ENCODE results near the gene ATG9B.
"Not testable (repeated sequence)": the region's sequence is repeated elsewhere in the genome, so short reads cannot be mapped to it uniquely, and the experiment has no call there.

ATG9B gene

DNA sequence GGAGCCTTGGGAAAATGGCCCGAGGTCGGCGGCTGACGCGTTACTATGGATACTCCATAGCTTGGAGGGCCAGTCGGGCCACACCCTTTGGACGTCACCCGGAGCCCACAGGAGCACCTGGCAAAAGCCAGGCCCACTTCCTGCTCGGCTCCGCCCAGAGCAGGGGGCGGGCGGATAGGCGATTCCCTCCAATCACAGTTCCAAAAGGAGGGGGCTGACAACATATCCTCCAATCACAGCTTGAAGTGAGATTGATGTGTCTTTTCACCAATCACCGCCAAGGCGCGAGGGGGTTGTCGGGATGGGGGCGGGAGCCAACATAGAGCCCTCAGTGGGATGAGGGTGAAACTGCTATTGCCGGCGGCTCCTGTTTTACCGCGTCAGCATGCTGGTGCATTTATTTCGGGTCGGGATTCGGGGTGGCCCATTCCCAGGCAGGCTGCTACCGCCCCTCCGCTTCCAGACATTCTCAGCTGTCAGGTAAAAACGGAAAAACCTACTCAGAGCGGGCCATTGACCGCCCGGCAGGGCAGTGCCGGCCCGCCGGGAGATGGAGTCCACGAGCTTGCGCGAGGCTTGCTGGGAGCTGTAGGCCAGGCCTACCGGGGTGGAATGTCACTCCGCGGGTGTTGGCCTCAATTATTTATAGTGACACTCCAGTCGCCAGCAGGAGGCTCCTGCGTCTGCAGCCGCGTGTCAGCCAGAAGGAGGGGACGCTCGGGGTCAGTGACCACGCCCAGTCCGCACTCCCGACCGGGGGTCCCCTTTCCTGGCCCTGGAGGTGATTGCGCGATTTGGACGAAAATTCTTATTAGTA is 4.0 kb upstream of the ATG9B start, which contains the start of gene ABCB8:
Gene ABCB8, plus strand, starts transcription at position 320 of the 817 bp plus-strand sequence. Its CDS starts 66 bp downstream, at position 386.
- Histone ChIP-seq H3K4me3 (replicated peaks; ENCODE audit: insufficient read depth, low read length) (peak within 1 kb of the TSS; percentile 71), H3K27ac (replicated peaks) (peak within 1 kb of the TSS; percentile 75)
- no peak for TF ChIP-seq POLR2AphosphoS5 (IDR thresholded peaks at IDR 0.05; ENCODE audit: low read depth)
- TF ChIP-seq CTCF (IDR thresholded peaks at IDR 0.05; ENCODE audit: insufficient read depth, low read length) = peak; percentile 13
- peak; percentile 57; the same call in 1 of the 2 replicates for TF ChIP-seq SPI1 (IDR thresholded peaks at IDR 0.05; ENCODE audit: borderline replicate concordance, low read depth)

GRCh38 chr7:151027728-151028130 is 3.4 kb upstream of the ATG9B start:
- H3K27me3 ChIP-seq (ENCODE audit: insufficient read depth, poor library complexity, severe bottlenecking); DNase-seq (ENCODE audit: low read depth in 1 of 2, low spot score in 1 of 2): not testable (repeated sequence)
- Histone ChIP-seq H3K27ac (replicated peaks) (peak overlapping the region; percentile 70), H3K4me3 (replicated peaks; ENCODE audit: insufficient read depth, low read length) (peak overlapping the region; percentile 71)

More for the DNA sequence above, 4.0 kb upstream of the ATG9B start, which contains the start of gene ABCB8:
- peak; percentile 98 to 99 for DNase-seq (ENCODE audit: low read depth in 1 of 2, low spot score in 1 of 2)
- H3K27me3 ChIP-seq (ENCODE audit: insufficient read depth, poor library complexity, severe bottlenecking) = no peaks in the 10 kb centered on the region

- H3K4me3 ChIP-seq (replicated peaks; ENCODE audit: insufficient read depth, low read length); H3K27ac ChIP-seq (replicated peaks); DNase-seq (ENCODE audit: low read depth in 1 of 2, low spot score in 1 of 2); H3K27me3 ChIP-seq (ENCODE audit: insufficient read depth, poor library complexity, severe bottlenecking): not testable (repeated sequence)
Measured at GRCh38 chr7:151026771-151027727, 2.8 kb upstream of the ATG9B start.

GRCh38 chr7:151025924-151026671 is 1.8 kb upstream of the ATG9B start:
- TF ChIP-seq GABPA (IDR thresholded peaks at IDR 0.05; ENCODE audit: low read depth) = no peak
- no peak for TF ChIP-seq POLR2AphosphoS5 (IDR thresholded peaks at IDR 0.05; ENCODE audit: low read depth)
- no peak for TF ChIP-seq CTCF (IDR thresholded peaks at IDR 0.05; ENCODE audit: insufficient read depth, low read length)
- TF ChIP-seq, protein P1, sequence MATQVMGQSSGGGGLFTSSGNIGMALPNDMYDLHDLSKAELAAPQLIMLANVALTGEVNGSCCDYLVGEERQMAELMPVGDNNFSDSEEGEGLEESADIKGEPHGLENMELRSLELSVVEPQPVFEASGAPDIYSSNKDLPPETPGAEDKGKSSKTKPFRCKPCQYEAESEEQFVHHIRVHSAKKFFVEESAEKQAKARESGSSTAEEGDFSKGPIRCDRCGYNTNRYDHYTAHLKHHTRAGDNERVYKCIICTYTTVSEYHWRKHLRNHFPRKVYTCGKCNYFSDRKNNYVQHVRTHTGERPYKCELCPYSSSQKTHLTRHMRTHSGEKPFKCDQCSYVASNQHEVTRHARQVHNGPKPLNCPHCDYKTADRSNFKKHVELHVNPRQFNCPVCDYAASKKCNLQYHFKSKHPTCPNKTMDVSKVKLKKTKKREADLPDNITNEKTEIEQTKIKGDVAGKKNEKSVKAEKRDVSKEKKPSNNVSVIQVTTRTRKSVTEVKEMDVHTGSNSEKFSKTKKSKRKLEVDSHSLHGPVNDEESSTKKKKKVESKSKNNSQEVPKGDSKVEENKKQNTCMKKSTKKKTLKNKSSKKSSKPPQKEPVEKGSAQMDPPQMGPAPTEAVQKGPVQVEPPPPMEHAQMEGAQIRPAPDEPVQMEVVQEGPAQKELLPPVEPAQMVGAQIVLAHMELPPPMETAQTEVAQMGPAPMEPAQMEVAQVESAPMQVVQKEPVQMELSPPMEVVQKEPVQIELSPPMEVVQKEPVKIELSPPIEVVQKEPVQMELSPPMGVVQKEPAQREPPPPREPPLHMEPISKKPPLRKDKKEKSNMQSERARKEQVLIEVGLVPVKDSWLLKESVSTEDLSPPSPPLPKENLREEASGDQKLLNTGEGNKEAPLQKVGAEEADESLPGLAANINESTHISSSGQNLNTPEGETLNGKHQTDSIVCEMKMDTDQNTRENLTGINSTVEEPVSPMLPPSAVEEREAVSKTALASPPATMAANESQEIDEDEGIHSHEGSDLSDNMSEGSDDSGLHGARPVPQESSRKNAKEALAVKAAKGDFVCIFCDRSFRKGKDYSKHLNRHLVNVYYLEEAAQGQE (IDR thresholded peaks at IDR 0.05; ENCODE audit: insufficient replicate concordance, low read depth) = no peak
- no peak for TF ChIP-seq SPI1 (IDR thresholded peaks at IDR 0.05; ENCODE audit: borderline replicate concordance, low read depth)
- H3K27me3 ChIP-seq (ENCODE audit: insufficient read depth, poor library complexity, severe bottlenecking) = no peaks in the 10 kb centered on the region
- no peak overlapping the region for H3K4me3 ChIP-seq (replicated peaks; ENCODE audit: insufficient read depth, low read length)
- no peak overlapping the region for H3K27ac ChIP-seq (replicated peaks)
- DNase-seq (ENCODE audit: low read depth in 1 of 2, low spot score in 1 of 2) = no peak

DNA sequence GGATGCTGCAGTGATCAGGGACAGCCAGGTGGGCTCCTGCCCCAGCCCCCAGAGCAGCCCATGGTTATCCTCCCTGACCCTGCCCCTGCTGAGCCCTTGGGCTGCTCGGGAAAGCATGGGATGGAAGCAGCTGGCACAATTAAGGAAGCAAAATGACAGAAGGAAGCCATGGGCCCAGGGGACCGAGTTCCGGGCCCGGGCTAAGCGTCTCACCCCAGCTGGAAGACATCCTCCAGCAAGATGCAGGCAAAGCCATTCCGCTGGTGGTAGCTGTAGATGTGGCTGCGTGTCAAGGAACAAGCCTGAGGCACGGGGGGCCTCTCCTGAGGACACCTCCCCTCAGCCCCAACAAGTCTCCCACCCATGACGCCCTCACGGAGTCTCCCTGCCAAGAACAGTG is 1.1 kb downstream of the ATG9B start:
- TF ChIP-seq SPI1 (IDR thresholded peaks at IDR 0.05; ENCODE audit: borderline replicate concordance, low read depth) (no peak), GABPA (IDR thresholded peaks at IDR 0.05; ENCODE audit: low read depth) (no peak), CTCF (IDR thresholded peaks at IDR 0.05; ENCODE audit: insufficient read depth, low read length) (no peak), POLR2AphosphoS5 (IDR thresholded peaks at IDR 0.05; ENCODE audit: low read depth) (no peak)
- TF ChIP-seq, protein P1 (IDR thresholded peaks at IDR 0.05; ENCODE audit: insufficient replicate concordance, low read depth) = no peak
- Histone ChIP-seq H3K27me3 (ENCODE audit: insufficient read depth, poor library complexity, severe bottlenecking) (peaks cover 18% of the 10 kb centered on the region), H3K27ac (replicated peaks) (no peak overlapping the region), H3K4me3 (replicated peaks; ENCODE audit: insufficient read depth, low read length) (no peak overlapping the region)
- no peak for DNase-seq (ENCODE audit: low read depth in 1 of 2, low spot score in 1 of 2)

Data from HL-60 (cell line).